Stimulated activated CD4-positive, alpha-beta T cell treated with anti-CD3 and anti-CD28 coated beads, Interleukin-1b, Interleukin-23, amount 100 ng/mL, for 48 hours (primary cell): ENCODE data around the gene SLC26A3.
A peak's percentile ranks its signal among the peaks of the same experiment; 100 is the strongest.

Experiments used
- DNase-seq: peaks from one replicate; pipeline ENCODE4 v3.0.0-alpha.2; 2020

Gene SLC26A3

GRCh38 chr7:107743567-107744344 lies 59.3 kb downstream of the SLC26A3 start, which contains the start of gene CBLL1:
Gene CBLL1 (plus strand): TSS chr7:107744142. CDS start chr7:107744164, 22 bp downstream.
- peak; percentile 97 for DNase-seq

- no peak for DNase-seq
Measured at GRCh38 chr7:107742678-107743566, 60.1 kb downstream of the SLC26A3 start.

GRCh38 chr7:107728276-107728675 lies 74.7 kb downstream of the SLC26A3 start:
- no peak for DNase-seq

GRCh38 chr7:107726356-107727130 lies 76.5 kb downstream of the SLC26A3 start:
- no peak for DNase-seq

GRCh38 chr7:107725138-107725740 lies 77.8 kb downstream of the SLC26A3 start:
- peak; percentile 38 for DNase-seq

- no peak for DNase-seq
Measured at GRCh38 chr7:107723255-107723654, 79.8 kb downstream of the SLC26A3 start.

GRCh38 chr7:107721286-107721685 lies 81.7 kb downstream of the SLC26A3 start:
- no peak for DNase-seq

GRCh38 chr7:107718456-107719193 lies 84.4 kb downstream of the SLC26A3 start:
- no peak for DNase-seq

GRCh38 chr7:107715531-107715930 lies 87.5 kb downstream of the SLC26A3 start:
- DNase-seq, result no peak
